ENCODE measurements around the gene SIX6. TPM values are rescaled to one million over a fixed set of nuclear protein-coding genes. Genes with fewer than 3 reads are reported as not detected.
A peak's percentile ranks its signal among the peaks of the same experiment; 100 is the strongest.

The SIX6 gene
- total RNA-seq, 2 donors from 2014 or later, result not detected

- Mint-ChIP-seq H3K9me3 (no peaks in the 10 kb centered on the region), H3K36me3 (peaks cover 7 to 21% of the 10 kb centered on the region in 2 donors), H3K27ac (no peak overlapping the region)
- ATAC-seq, result peak in 1 of 2 donors; percentile 30
- peak in 1 of 2 donors; percentile 17 for DNase-seq (ENCODE audit: low spot score in 2 of 2)
Observed at GRCh38 chr14:60509438-60510253, 700 bp downstream of the SIX6 start.

- no peaks in the 10 kb centered on the region for H3K9me3 Mint-ChIP-seq
- ATAC-seq (no peak), DNase-seq (ENCODE audit: low spot score in 2 of 2) (peak in 1 of 2 donors; percentile 15)
- H3K27ac Mint-ChIP-seq, result peak overlapping the region in 1 of 2 donors; percentile 60
- H3K36me3 Mint-ChIP-seq, result peaks cover 7 to 21% of the 10 kb centered on the region in 2 donors
Observed at GRCh38 chr14:60510254-60510950, 1.5 kb downstream of the SIX6 start.

GRCh38 chr14:60510951-60511599 lies 2.1 kb downstream of the SIX6 start:
- Mint-ChIP-seq H3K36me3 (peaks cover 9 to 23% of the 10 kb centered on the region in 2 donors), H3K27ac (no peak overlapping the region), H3K9me3 (peaks cover 1 to 2% of the 10 kb centered on the region in 2 donors)
- DNase-seq (ENCODE audit: low spot score in 2 of 2), result no peak
- no peak for ATAC-seq

GRCh38 chr14:60512126-60512525 lies 3.2 kb downstream of the SIX6 start:
- Mint-ChIP-seq H3K27ac (no peak overlapping the region), H3K9me3 (peaks cover 5 to 6% of the 10 kb centered on the region in 2 donors)
- no peak for ATAC-seq

DNA sequence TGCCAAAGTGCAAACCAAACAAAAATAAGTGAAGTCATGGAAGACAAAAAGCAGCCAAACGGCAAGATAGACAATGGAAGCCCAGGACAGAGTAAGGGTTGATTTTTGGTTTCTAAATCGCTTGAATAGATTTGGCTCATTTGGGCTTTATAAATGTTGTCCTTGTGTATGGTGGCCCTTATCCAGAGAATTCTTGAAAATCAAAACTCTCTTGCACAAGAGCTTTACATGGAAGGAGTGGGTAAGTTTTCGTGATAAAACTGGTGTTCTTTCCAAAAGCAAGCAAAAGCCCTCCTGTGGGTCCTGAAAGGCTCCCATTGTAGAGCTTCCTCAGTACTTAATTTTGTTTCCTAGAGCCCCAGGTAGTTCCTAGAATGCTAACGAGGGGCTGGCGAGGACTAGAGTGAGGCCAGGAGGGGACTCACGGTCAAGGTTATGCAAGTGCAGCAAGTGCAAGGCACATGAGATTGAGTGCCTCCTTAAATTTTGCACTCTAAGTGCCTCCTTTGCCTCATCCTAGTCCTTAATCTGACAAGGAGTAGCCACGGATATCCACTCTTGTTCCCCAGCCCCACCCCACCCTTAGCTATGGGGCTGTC lies 4.1 kb downstream of the SIX6 start:
- Mint-ChIP-seq H3K36me3 (peaks cover 7 to 19% of the 10 kb centered on the region in 2 donors), H3K9me3 (peaks cover 5 to 6% of the 10 kb centered on the region in 2 donors), H3K27ac (no peak overlapping the region)
- no peak for DNase-seq (ENCODE audit: low spot score in 2 of 2)
- no peak for ATAC-seq

More at GRCh38 chr14:60512126-60512525, 3.2 kb downstream of the SIX6 start:
- DNase-seq (ENCODE audit: low spot score in 2 of 2), result no peak
- peaks cover 14 to 24% of the 10 kb centered on the region in 2 donors for H3K36me3 Mint-ChIP-seq

GRCh38 chr14:60514378-60514740 lies 5.4 kb downstream of the SIX6 start:
- Mint-ChIP-seq H3K9me3 (peaks cover 5 to 6% of the 10 kb centered on the region in 2 donors), H3K27ac (no peak overlapping the region), H3K36me3 (peaks cover 7 to 19% of the 10 kb centered on the region in 2 donors)
- ATAC-seq (no peak), DNase-seq (ENCODE audit: low spot score in 2 of 2) (no peak)

DNA sequence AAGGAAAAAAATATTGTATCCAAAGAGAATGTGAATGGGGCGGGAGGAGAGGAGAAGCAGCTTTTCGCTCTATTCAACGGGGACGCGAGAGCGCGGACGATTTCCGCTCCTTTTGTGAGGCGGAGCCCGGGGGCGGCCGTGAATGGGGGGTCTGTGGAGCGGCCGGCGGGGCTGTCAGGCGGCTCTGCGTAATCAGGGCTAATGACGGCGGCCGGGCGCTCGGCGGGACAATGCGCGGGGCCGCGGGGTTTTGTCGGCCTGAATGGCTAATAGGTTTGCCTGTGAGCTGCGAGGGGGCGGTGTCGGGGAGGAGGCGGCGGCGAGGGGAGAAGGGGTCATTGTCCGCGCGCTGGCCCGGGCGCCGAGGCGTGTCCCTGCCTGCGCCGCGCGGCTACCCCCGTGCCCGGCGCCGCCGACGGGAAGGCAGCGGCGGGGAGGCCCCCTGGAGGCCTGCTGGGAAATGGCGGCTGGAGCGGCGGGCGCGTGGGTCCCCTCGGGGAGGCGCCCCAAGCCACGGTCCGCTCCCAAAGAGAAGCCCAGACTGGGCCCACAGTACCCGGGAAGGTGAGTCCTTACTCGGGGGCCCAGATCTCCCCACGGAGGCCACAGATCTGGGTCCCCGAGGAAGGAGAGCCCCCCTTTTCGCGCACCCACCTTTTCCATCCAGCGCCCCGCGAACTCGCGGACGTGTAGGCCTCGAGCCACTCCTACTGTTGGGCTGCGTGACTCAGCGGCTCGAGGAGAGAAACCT lies 6.0 kb downstream of the SIX6 start:
- H3K9me3 Mint-ChIP-seq, result peaks cover 5 to 6% of the 10 kb centered on the region in 2 donors
- DNase-seq (ENCODE audit: low spot score in 2 of 2) (peak in 1 of 2 donors; percentile 54), ATAC-seq (peak in 1 of 2 donors; percentile 66)

GRCh38 chr14:60515511-60516289 lies 6.8 kb downstream of the SIX6 start:
- Mint-ChIP-seq H3K27ac (no peak overlapping the region), H3K9me3 (peaks cover 5 to 6% of the 10 kb centered on the region in 2 donors), H3K36me3 (peaks cover 7 to 15% of the 10 kb centered on the region in 2 donors)
- peak in 1 of 2 donors; percentile 37 for ATAC-seq
- no peak for DNase-seq (ENCODE audit: low spot score in 2 of 2)

More for the DNA sequence above, 6.0 kb downstream of the SIX6 start:
- Mint-ChIP-seq H3K27ac (no peak overlapping the region), H3K36me3 (peaks cover 7 to 19% of the 10 kb centered on the region in 2 donors)

DNA sequence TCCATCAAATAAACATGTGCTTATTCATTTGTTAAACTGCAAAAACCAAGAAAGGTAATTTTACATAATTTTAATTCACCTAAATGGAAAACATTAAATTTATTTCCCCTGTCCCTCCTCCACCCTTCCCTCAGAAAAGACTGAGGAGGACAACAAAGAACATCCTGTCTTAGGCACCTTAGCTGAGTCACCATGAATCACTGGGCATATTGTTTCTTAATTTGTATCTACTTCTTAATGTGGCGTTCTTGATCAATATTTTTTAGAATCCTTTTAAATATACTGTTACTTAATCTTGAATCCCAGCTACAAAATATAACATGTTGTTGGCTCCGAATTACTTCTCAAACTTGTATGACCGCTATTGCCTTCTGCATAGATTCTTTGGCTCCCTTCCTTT lies 23.5 kb downstream of the SIX6 start:
- no peak for DNase-seq (ENCODE audit: low spot score in 2 of 2)
- no peak for ATAC-seq
- Mint-ChIP-seq H3K36me3 (peaks cover 0 to 6% of the 10 kb centered on the region in 2 donors), H3K27ac (no peak overlapping the region), H3K9me3 (peaks cover 0 to 6% of the 10 kb centered on the region in 2 donors)

DNA sequence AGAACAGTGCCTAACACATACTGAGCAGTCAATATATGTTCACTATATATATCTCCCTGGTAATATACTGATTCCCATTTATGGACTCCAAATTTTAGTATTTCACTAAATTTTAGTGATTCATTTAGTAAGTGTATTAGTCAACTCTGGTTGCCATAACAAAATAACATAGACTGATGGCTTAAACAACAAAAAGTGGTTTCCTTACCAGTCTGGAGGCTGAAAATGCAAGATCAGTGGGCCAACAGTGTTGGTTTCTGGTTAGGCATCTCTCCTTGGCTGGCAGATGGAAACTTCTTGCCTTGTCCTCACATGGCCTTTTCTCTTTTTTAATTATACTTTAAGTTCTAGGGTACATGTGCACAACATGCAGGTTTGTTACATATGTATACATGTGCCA lies 28.7 kb downstream of the SIX6 start:
- Mint-ChIP-seq H3K36me3 (peaks cover 0 to 6% of the 10 kb centered on the region in 2 donors), H3K27ac (no peak overlapping the region), H3K9me3 (peaks cover 0 to 4% of the 10 kb centered on the region in 2 donors)
- DNase-seq (ENCODE audit: low spot score in 2 of 2) (no peak), ATAC-seq (peak in 1 of 2 donors; percentile 59)

DNA sequence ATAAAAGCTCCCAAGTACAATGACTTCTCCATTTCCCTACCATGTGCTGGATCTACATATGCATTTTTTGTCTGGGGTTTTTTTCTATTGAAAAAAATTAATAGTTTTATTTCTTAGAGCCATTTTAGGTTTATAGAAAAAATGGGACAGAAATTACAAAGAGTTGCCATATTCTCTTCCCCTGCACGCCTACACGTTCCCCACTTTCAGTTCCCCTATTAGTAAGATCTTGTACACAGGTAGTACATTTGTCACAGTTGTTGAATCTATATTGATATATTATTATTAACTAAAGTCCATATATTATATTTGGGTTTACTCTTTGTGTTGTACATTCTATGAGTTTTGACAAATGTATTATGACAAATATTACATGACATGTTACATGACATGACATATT lies 35.7 kb downstream of the SIX6 start:
- Mint-ChIP-seq H3K27ac (no peak overlapping the region), H3K36me3 (peaks cover 6 to 10% of the 10 kb centered on the region in 2 donors), H3K9me3 (peaks cover 8 to 9% of the 10 kb centered on the region in 2 donors)
- no peak for DNase-seq (ENCODE audit: low spot score in 2 of 2)
- no peak for ATAC-seq

GRCh38 chr14:60553808-60554207 lies 44.9 kb downstream of the SIX6 start:
- Mint-ChIP-seq H3K27ac (no peak overlapping the region), H3K9me3 (peaks cover 2% of the 10 kb centered on the region in 2 donors), H3K36me3 (no peaks in the 10 kb centered on the region)
- ATAC-seq (no peak), DNase-seq (ENCODE audit: low spot score in 2 of 2) (no peak)

- no peaks in the 10 kb centered on the region for H3K36me3 Mint-ChIP-seq
- DNase-seq (ENCODE audit: low spot score in 2 of 2), result peak in 1 of 2 donors; percentile 16
- peak in 1 of 2 donors; percentile 73 for ATAC-seq
Observed at GRCh38 chr14:60561845-60562746, 53.1 kb downstream of the SIX6 start.

More at GRCh38 chr14:60561845-60562746, 53.1 kb downstream of the SIX6 start:
- Mint-ChIP-seq H3K9me3 (no peaks in the 10 kb centered on the region), H3K27ac (no peak overlapping the region)

Measured in activated naive CD4-positive, alpha-beta T cell treated with anti-CD3 and anti-CD28 coated beads, Interleukin-2, amount 50 U/mL, for 72 hours (primary cell).